GM19043 (cell line): ENCODE results near the gene FAM222A.

Experiments used
- ATAC-seq: cut with Tn5 transposase; IDR thresholded peaks from one replicate; pipeline ENCODE4 v1.9.1; 2021; ENCODE audit warnings: low read depth; ENCODE audit not compliant: unreplicated experiment

Gene FAM222A

DNA sequence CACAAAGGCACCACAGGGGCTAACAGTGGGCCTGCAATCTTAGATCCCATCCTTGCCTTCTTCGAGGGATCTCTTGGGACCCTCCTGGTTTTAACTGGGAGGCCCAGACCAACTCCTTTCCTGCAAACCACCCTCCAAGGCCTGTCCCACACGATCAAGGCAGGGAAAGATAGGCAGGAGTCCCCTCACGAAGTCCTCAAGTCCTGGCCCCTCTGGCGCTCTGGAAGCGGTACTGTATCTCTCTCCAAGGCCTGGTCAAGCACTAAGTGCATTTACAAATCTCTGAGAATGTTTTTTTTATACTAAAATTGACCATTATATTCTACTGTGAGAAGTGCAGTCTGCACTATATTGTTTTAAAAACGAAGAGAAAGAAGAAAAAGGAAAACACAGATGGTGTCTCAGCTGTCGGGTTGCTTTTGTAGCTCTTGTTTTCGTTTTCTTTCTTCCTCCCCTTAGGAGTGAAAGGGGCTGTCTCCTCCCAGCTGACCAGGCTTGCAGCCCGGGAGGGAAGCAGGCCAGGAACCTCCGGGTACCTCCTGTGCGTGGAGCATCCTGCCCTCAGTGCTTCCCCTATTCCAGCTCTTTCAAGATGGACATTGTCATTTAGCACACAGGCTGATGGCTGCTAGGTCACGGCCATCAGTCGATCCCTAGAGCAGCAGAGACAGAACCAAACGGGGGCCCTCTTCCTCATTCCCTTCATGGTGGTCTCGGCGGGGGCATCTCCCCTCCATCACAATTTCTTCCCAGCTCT is 56.7 kb downstream of the FAM222A start:
- no peak for ATAC-seq

DNA sequence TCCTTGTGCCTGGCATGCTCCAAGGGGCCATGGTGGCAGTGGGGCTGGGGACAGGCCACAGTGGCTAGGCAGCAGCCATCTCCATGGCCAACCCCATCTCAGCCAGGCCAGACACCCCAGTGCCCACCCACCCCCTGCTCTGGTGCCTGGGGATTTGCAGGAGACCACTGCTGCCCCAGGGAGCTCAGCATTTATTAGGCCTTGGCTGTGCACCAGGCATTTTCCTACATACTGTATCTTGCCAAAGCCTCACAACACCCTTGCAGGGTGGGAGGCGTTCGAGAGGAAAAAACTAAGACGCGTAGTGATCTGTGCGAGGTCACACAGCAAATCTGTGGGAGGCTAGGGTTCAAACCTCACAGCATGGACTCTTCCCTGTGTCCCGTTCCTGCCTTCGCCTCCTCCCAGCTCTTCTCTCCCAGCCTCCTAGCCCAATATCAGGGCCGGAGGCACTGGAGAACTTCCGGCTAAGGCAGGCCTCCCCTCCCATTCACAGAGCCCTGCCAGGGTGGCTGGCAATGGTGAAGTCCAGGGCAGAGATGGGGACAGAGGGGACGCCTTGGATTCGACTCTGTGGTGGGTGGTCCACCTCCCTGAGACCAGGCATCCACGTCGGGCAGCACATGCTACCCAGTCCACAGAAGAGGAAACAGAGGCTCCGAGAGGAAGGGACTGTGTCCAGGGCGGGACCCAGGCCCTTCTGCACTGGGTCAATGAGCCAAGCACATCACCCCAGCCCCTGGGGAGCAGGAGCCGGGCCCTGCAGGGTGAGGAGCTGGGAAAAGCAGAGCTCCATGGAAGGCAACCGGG is 57.4 kb downstream of the FAM222A start:
- ATAC-seq: no peak

DNA sequence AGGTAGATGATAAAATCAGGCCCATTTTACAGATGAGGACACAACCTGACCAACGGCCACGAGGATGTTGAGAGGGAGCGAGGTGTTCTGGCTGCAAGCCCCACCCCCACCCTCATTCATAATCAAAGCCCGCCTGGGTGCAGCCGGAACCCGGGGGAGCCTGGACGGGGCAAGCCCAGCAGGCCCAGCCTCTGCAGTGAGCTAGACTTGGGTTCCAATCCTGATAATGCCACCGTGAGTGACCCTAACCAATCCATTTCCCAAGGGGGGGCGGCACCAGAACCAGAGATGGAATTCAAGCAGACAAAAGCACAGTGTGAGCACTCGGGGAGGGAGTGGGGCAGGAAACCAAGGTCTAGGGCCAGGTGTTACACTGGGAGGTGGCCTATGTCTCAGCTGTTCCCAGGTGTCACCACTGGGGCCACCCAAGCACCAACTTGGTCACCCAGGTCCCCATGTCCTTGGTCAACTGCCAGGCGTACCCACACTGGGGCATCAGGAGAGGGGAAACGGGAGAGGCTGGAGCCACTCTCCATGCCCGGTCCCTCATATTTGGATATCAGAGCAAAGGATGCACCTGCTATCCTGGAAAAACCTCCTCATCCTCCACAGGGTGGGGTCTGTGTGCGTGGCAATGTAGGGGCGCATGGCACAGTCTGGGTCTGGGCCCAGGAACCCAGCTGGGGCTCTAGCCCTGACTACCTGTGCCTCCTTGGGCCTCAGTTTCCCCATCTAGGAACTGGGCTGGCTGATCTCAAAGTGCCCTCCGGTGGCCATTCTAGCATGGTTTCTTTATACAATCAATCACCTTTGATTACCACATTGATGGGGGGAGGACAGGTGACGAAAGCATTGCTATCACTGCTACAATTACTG is 58.4 kb downstream of the FAM222A start:
- no peak for ATAC-seq

DNA sequence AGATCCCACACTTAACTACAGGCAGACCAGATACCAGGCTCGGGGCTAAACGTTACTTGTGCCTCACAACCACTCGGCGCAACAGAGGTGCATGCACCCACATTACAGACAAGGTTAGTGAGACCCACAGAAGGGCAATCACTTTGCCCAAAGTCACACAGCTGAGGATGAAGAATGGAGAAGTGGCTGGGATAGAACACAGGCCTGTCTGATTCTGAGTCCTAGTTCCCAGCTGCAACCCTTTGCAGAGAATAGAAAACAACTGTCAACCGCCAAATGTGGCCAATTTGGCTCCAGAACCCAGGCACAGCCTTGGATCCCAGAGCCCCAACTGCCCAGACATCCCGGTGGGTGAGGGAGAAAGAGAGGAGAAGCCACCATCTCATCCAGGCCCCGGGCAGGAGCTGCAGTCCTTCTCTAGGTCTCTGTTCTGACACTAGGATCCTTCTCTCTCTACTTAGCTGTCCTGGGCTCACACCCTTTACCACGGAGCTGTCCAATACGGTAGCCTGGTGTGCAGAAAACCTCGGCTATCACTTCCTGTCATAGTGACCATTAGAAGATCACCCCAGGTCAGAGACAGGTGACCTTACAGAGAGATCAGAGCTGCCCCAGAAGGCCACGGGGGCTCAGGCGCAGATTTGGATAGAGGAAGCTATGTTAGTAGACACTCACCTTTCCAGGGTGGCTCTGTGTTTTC is 59.1 kb downstream of the FAM222A start:
- no peak for ATAC-seq

DNA sequence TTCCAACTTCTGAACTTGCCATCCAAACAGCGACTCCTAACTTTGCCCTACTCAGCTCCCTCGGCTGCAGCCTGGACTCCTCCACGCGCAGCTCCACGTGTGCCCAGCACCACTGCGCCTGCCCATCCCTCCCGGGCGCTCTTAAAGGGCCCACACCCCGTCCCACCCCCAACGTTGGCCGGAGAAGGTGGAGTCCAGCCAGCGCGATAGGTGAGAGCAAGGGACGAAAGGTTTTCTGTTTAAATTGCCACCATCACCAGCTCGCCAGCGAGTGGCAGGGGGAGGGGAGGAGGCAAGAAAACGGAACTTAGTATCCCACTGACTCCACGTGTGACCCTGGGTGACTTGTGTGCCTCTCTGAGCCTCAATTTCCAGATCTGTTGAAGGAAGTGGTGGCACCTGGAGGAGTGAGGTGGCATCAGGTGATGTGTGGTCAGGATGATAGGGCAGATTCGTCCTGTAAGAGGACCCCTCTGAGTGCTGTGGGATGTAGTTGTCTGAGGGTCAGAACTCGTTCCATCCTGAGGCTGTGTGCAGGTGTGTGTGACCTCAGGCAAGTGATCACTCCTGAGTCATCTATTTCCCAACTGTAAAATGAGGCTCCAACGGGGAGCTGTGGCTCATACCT is 59.9 kb downstream of the FAM222A start:
- no peak for ATAC-seq

DNA sequence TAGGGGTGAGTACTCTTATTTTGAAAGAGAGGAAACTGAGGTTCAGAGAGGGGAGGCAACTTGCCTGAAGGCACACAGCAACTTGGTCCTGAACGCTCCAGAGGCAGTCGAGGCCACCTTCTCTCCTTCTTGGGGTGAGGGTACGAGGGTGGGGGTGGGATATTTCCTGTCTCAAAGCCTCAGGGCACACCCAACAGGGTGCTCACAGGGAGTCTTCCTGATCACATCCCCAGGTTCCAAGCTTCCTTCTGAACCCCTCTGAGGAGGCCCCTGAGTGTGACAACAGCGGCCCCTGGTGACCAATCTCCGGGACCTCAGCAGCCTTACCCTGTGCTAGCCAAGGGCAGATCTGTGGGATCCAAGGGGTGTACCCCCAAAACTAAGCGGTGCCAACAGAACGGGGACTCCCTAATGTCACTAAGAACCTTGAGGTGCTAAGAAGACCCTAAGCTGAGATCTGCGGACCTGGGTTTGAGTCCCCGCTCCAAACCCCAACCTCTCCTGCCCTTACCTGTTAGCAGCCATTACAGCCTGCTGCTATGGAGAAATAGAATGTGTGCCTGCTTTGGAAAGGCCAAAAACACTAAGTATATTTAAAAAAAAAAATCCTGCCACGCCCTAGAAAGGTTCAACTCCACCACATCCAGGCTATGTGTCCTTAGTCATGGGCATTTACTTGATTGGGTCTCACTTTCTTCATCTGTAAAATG is 61.7 kb downstream of the FAM222A start:
- ATAC-seq: no peak

DNA sequence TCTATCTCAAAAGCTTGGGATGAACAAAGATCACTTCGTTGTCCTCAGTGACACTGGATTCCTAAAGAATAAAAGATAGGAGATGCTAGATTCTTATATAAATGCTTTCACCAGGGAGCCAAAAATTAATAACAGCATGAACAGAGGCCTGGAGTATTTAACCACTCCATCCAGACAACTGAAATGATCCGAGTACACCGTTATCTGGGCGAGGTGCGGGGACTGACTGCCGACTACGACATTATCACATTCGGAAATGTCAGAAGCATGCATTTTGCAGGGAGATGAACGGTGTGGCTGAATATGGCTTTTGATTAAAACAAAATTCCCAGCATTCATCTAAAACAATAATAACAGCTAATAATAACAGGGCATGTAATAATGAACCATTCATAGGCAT is 63.0 kb downstream of the FAM222A start:
- no peak for ATAC-seq

DNA sequence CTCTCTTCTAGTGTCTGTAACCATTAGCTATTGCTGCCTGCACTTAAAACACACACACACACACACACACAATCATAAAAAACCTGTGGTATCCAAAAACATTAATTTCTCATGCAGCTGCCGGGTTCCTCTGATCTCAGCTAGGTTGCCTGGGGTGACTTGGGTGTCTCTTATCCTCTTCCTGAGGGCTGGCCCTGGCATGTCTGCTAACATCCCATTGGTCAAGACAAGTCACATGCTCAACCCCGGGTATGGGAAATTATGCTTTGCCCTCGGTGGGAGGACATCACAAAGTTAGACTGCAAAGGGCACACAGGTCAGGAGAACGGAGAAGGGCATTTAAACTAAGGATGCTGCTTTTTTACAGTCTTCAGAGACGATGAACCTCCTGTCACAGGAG is 63.9 kb downstream of the FAM222A start:
- ATAC-seq: no peak

DNA sequence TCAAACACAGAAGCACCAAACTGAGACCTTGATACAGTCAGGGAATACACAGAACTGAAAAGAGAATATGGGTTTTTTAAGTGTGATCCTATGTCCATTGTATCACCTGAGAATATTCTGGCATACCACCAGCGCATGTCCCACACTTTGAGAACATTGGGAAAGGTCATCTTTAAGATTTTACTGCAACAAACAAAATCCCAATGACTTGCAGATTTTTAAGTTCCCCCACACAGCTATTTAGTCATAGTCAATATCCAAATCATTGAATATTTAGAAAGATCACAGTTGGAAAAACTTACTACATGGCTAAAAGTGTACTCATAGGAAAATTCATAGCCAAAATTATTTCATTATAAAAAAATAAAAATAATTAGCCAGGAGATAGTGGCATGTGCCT is 65.1 kb downstream of the FAM222A start:
- no peak for ATAC-seq

DNA sequence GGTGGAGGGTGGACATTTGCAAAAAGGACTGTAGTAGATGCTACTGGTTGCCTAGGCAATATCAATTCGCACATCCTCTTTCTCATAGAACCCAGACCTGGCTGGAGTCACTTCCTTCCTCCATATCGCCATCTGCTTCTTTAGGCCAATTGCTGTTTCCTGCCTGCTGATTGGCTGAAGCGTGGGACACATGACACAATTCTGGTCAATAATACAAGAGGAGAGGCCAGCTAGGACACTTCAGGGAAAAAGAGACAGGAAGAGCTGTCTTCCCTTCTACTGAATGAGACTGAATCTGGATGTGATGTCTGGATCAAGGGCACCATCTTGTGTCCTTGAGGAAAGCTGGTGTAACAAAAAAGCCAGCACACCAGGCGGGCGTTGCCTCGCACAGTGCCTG is 65.8 kb downstream of the FAM222A start:
- no peak for ATAC-seq

DNA sequence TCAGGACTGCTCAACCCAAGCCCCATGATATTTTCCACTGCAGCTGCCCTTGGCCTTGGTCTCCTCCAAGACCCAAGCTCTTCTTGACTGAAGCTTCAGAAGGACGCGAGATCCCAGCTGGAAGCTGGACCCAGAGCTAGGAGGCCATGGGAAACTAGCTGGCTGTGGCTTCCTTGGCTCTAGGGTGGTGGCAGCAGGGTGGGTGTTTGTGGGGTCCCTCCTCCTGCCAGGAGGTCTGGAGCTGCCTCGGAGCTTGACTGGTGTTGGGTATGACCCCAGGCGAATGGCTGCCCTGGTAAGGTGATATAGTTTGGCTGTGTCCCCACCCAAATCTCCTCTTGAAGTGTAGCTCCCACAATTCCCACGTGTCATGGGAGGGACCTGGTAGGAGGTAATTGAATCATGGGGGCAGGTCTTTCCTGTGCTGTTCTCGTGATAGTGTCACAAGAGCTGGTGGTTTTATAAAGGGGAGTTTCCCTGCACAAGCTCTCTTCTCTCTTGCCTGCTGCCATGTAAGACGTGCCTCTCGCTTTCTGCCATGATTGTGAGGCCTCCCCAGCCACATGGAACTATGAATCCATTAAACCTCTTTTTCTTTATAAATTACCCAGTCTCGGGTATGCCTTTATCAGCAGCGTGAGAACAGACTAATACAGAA is 68.2 kb downstream of the FAM222A start:
- no peak for ATAC-seq

DNA sequence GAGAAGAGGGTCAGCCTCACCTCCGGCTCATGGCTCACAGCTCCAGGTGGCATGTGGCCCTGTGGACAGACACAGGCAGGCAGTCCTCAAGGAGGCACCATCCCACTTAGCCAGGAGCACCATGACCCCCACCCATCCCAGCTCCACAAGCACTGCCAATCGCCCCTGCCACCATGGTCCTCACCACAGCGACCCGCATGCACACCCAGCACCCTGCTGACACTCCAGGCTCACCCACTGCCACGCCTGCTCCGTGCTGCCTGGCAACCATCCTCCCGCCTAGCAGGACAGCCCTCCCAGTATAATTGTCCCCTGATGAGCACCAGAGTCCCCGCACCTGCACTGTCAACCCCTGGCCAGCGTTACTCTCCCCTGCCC is 68.7 kb downstream of the FAM222A start:
- no peak for ATAC-seq

DNA sequence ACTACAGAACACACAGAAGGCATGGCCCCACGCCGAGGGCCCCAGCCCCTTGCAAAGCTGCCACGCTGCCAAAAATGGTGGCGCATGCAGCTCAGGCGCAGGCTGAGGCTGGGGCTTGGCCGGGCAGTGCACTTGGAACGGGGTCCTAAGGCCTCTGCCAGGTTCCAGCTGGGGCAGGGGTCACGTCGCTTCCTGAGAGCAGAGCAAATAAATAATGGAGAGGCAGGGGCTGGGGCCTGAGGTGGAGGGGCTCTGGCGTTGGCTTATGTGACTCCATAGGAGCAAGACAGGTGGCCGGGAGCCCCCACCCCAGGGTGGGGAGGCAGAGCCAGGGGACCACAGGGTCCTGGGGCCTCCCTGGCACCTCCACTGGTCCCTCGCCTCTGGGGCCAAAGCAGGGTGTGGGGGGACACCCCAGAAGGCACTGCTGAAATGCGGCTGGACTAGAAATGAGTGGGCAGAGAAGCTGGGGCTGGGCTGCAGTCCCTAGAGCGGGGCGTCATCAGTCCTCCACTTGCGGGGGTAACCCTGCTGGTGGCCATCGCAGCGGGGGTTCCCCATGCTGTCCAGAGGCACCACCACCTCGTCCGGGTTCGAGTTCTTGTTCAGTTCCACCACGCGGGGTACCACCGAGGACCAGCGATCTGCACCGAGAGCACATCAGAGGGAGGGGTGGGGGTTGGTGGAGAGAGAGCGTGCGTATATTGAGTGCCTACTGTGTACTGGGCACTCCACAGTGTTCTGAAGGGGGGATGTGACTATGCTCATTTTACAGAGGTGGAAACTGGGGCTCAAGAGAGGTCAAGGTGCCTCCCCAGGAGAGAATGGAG is 69.7 kb downstream of the FAM222A start:
- ATAC-seq: no peak

DNA sequence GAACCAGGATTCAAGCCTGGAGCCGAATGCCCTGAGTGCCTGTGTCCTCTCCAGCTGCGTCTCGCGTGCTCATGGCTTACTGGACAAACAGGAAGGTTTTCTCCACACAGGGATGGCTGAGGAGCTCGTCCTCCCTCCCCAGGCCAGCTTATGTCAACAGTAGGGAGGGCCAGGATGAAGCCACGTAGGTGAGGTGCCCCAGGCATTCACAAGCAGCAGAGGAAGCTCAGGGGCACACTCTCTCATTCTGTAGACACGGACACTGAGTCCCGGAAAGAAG is 70.3 kb downstream of the FAM222A start:
- no peak for ATAC-seq

DNA sequence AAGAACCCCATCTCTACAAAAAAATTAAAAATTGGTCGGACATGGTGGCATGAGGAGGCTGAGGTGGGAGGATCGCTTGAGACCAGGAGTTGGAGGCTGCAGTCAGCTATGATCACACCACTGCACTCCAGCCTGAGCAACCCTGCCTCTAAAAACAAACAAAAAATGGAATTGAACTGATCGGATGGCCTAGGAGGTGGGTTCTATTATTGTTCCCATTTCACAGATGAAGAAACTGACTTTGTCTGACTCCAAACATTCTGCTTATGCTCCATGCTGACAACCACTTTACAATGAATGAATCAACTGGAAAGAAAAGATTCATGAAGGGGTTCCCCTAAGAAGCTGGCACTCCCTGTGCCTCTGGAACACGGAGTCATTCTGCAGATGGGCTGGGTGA is 72.2 kb downstream of the FAM222A start:
- ATAC-seq: no peak

DNA sequence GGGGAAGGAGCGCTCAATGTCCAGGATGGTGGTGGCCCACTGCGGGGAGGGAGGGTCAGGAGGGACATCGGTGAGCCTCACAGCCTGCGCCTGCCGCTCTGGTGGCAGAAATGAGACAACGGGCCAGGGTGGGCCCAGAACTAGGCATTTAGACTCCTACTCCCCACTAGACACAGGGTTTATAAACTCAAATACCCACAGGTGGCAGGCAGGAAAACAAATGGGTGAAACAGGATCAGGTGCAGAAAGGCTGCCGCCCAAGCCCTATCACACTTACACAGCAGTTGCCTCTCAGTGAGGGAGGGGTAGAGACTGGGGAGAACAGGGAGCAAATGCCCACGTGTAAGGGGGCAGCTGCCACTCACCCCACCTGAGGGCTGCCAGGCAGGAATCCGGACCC is 73.2 kb downstream of the FAM222A start:
- ATAC-seq: no peak

DNA sequence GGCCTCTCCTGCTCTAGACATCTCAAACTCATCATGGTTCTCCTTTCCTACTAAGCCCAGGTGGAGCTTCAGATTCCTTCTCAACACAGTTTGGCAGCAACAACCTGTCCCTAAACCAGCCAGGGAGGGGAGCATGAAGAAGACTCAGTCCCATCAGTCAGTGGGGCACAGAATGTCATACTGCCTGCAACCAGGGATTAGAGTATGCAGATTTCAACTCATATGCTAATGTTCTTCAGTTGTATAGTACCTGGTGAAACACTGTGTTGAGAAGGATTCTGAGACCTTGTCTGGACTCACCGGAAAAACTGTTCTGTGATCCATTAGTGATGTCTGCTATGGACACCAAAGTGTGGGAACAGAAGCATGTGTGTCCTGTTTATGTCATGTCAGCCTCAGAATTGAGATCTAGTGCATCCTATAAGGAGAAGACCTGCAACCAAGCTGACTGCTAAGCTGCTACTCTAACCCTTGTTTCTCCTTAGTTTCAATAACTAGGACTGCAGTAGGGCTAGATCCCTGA is 76.0 kb downstream of the FAM222A start:
- no peak for ATAC-seq

DNA sequence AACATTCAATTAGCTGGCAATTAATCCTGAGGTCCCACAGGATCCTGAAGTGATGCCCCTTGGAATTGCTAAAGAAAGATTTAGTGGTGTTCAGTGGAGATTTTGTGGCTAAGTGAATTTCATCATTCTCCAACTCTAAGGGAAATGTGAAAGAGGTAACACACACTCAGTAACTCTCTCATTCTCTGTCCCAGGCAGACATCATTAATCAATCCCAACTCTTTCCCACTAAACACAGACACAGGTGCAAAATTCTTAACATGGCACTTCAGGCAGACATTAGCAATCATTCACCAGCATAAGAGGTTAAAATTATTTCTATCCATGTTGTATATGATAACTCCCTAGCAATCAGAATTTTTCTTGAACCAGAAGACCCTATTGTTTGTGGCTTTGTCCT is 79.4 kb downstream of the FAM222A start:
- no peak for ATAC-seq
